ENCODE data around the gene SMPD1. TPM values are rescaled to one million over a fixed set of nuclear protein-coding genes. Genes with fewer than 3 reads are reported as not detected.

The SMPD1 gene
- total and polyA plus RNA-seq, 2 of the 8 experiments (the other 6 are each of a cell fraction or from before 2014, with no cell fraction given), result 1.9 to 2.4 TPM

GRCh38 chr11:6385046-6385777, 5.1 kb upstream of the SMPD1 start:
- POLR2A ChIA-PET (ENCODE audit: partially characterized antibody), result interaction anchor here (1.0 to 1.4 kb wide), 3 partner anchors 14 to 45 kb away, joined by 3 read pairs; no protein-coding TSS in a partner anchor
- Histone ChIP-seq H3K79me2 (ENCODE audit: control insufficient read depth in 1 of 2, insufficient read depth in 2 of 2, low read length in 2 of 2) (no peaks in the 10 kb centered on the region), H2BK120ac (replicated peaks; ENCODE audit: low read depth, low read length) (no peak overlapping the region), H3K27me3 (replicated peaks in 1 of 4; ENCODE audit: control insufficient read depth in 3 of 4, extremely low read depth in 1 of 4, insufficient read depth in 3 of 4, low read length in 3 of 4) (no peaks in the 10 kb centered on the region), H4K91ac (replicated peaks; ENCODE audit: insufficient read length, low read length) (peak overlapping the region; percentile 23), H2AFZ (ENCODE audit: low read length) (peak overlapping the region; percentile 55; the same call in 1 of the 2 replicates), H2BK20ac (ENCODE audit: low read length) (peak overlapping the region; percentile 88; the same call in 1 of the 2 replicates), H3K4ac (replicated peaks; ENCODE audit: insufficient read length, low read depth, low read length) (no peak overlapping the region), H3K36me3 (ENCODE audit: control insufficient read depth in 2 of 4, insufficient read depth in 4 of 4, low read length in 3 of 4) (no peaks in the 10 kb centered on the region), H3K18ac (ENCODE audit: extremely low read depth, low read length) (peak overlapping the region; percentile 66), H3K23ac (ENCODE audit: insufficient read length) (no peak overlapping the region), H3K4me3 (ENCODE audit: extremely low read depth in 1 of 4, insufficient read depth in 2 of 4, low read depth in 3 of 4, low read length in 4 of 4) (no peak overlapping the region), H3K56ac (replicated peaks; ENCODE audit: insufficient read length, low read depth, low read length) (no peak overlapping the region), H2BK5ac (ENCODE audit: low read depth, low read length) (peak overlapping the region; percentile 45; the same call in 1 of the 2 replicates), H3K79me1 (ENCODE audit: low read depth, low read length) (no peaks in the 10 kb centered on the region), H4K5ac (ENCODE audit: insufficient read length, low read depth, low read length) (no peak overlapping the region), H3K9me3 (ENCODE audit: insufficient read depth in 2 of 2, low read depth in 1 of 2, low read length in 1 of 2) (no peaks in the 10 kb centered on the region), H2BK15ac (ENCODE audit: low read length) (no peak overlapping the region), H3K4me1 (replicated peaks in 1 of 4; ENCODE audit: control insufficient read depth in 3 of 4, insufficient read depth in 4 of 4, low read length in 3 of 4) (peaks cover 4 to 21% (median 12%) of the 10 kb centered on the region in 4 experiments; a peak in 6 of 7 replicates), H3K9ac (replicated peaks in 1 of 4; ENCODE audit: extremely low read depth in 1 of 4, low read depth in 3 of 4, low read length in 3 of 4) (no peak overlapping the region), H2BK12ac (ENCODE audit: low read depth, low read length) (no peak overlapping the region), H2AK5ac (ENCODE audit: low read depth, low read length) (no peak overlapping the region), H3K14ac (ENCODE audit: insufficient read length) (no peak overlapping the region), H3K23me2 (ENCODE audit: low read depth, low read length) (no peaks in the 10 kb centered on the region; the same call in 1 of the 2 replicates), H4K8ac (ENCODE audit: extremely low read depth, insufficient read depth, low read length) (no peak overlapping the region), H3K4me2 (ENCODE audit: insufficient read depth in 1 of 2, low read depth in 2 of 2, low read length in 2 of 2) (peak overlapping the region in 1 of 2 experiments; percentile 23; a peak in 1 of 4 replicates), H4K20me1 (replicated peaks in 1 of 2; ENCODE audit: control insufficient read depth in 1 of 2, insufficient read depth in 2 of 2, low read length in 2 of 2) (no peaks in the 10 kb centered on the region), H3K27ac (ENCODE audit: low read depth, low read length) (0 out of 2 replicates have a peak overlapping the region, but pooled peaks have one; percentile 23)
- 48% methylated on average over 7 of the region's 7 CpGs; no CpG with 5 or more reads in 1 of the 2 experiments for WGBS, 2 experiments (ENCODE audit: extremely low coverage in 1 of 2, insufficient coverage in 1 of 2, insufficient read length in 1 of 2, insufficient replicate concordance in 2 of 2, low coverage in 1 of 2, low lambda C conversion rate in 2 of 2, missing lambda C conversion rate in 1 of 2)
- TF ChIP-seq NRF1 (IDR thresholded peaks at IDR 0.05; ENCODE audit: low read depth, low read length) (no peak), CHD1 (IDR thresholded peaks at IDR 0.05; ENCODE audit: low read depth, low read length) (no peak), POU5F1 (IDR thresholded peaks at IDR 0.05; ENCODE audit: low read depth, low read length) (peak; percentile 75; the same call in 1 of the 2 replicates), KDM4A (IDR thresholded peaks at IDR 0.05; ENCODE audit: low read depth, low read length, severe bottlenecking) (no peak), PHF8 (conservative IDR thresholded peaks at IDR 0.05; ENCODE audit: low read depth, low read length) (no peak), GABPA (IDR thresholded peaks at IDR 0.05; ENCODE audit: borderline replicate concordance, insufficient read depth, low read length) (no peak), JUN (IDR thresholded peaks at IDR 0.05; ENCODE audit: low read depth, low read length) (no peak), SIX5 (IDR thresholded peaks at IDR 0.05; ENCODE audit: low read depth, low read length) (no peak), MAFK (IDR thresholded peaks at IDR 0.05; ENCODE audit: low read depth, low read length) (peak; percentile 41), TAF1 (IDR thresholded peaks at IDR 0.05; ENCODE audit: low read depth, low read length) (0 out of 2 replicates have a peak, but pooled peaks have one; percentile 32)
- FAIRE-seq, result no peak
- no peak for DNase-seq (ENCODE audit: low read depth in 1 of 2, low spot score in 2 of 2)
- CTCF ChIA-PET (ENCODE audit: partially characterized antibody), result interaction anchor here (0.6 to 21.5 kb wide), 10 partner anchors 23 to 353 kb away, joined by 3 to 585 read pairs (median 4); partner anchors contain the start of genes APBB1, ARFIP2, HPX and TIMM10B
